Esophagus squamous epithelium (tissue), 4 donors: ENCODE measurements around the gene RAB36.

ENCODE experiments used
- CTCF ChIP-seq, 6 experiments: fragments of 450-650 bp in 4 of 6; fragments of 200-600 bp in 2 of 6; sonication (generic) in 2 of 6; IDR thresholded peaks; one replicate each; pipeline ENCODE4 v1.5.1; 2016 to 2019; ENCODE audit warnings: antibody characterized with exemption in 6 of 6, mild to moderate bottlenecking in 4 of 6, moderate library complexity in 4 of 6
- POLR2A ChIP-seq, 4 donors: fragments of 450-650 bp; IDR thresholded peaks; one replicate each; pipeline ENCODE4 v1.6.1; 2017; ENCODE audit warnings: antibody characterized with exemption in 4 of 4, mild to moderate bottlenecking in 4 of 4, moderate library complexity in 3 of 4

- no peak for TF ChIP-seq CTCF (IDR thresholded peaks at IDR 0.05)
- TF ChIP-seq POLR2A (IDR thresholded peaks at IDR 0.05), result no peak
Observed at GRCh38 chr22:23097412-23098229, 47.7 kb upstream of the RAB36 start.
